Hair follicular keratinocyte (primary cell): ENCODE data around the gene PTGS1. TPM values are rescaled to one million over a fixed set of nuclear protein-coding genes. Genes with fewer than 3 reads are reported as not detected.

Experiments
- total RNA-seq: library from RNA; depleted of rRNA; stranded (reverse); fragments of >200 nt; gene quantifications from 2 replicates; pipeline ENCODE4 v1.2.3, GENCODE V29; 2015

Gene PTGS1
- 18.6 and 20.1 TPM in 2 replicates for total RNA-seq

GRCh38 chr9:122370869-122371755 lies at the start of gene PTGS1:
TSS of gene PTGS1 (plus strand) at chr9:122371024. CDS start at chr9:122371085, 61 bp downstream.

Other genes with a start within 250 kb of the PTGS1 start
- gene NDUFA8, start 211.2 kb upstream of the PTGS1 start, total RNA-seq: 49.7 and 70.2 TPM in 2 replicates
- gene MORN5, start 211.1 kb upstream of the PTGS1 start, total RNA-seq: not detected in 2 replicates
- gene LHX6, start 142.1 kb upstream of the PTGS1 start, total RNA-seq: 1.9 TPM in 1 of 2 replicates, not detected in the other
- gene RBM18, start 106.2 kb upstream of the PTGS1 start, total RNA-seq: 7.9 and 8.9 TPM in 2 replicates
- gene MRRF, start 106.1 kb upstream of the PTGS1 start, total RNA-seq: 32.1 and 39.8 TPM in 2 replicates
- not detected in 2 replicates for gene OR1J1, start 106.9 kb downstream of the PTGS1 start, total RNA-seq
- gene OR1J2, start 139.8 kb downstream of the PTGS1 start, total RNA-seq: not detected in 2 replicates
- not detected in 2 replicates for gene OR1J4, start 148.1 kb downstream of the PTGS1 start, total RNA-seq
- gene OR1N1, start 156.3 kb downstream of the PTGS1 start, total RNA-seq: not detected in 2 replicates
- gene OR1N2, start 182.1 kb downstream of the PTGS1 start, total RNA-seq: not detected in 2 replicates
- not detected in 2 replicates for gene OR1L8, start 212.4 kb downstream of the PTGS1 start, total RNA-seq
- not detected in 2 replicates for gene OR1Q1, start 243.7 kb downstream of the PTGS1 start, total RNA-seq